HUES6 (cell line): ENCODE data around the gene DIAPH1.

Experiments used
- H3K27ac ChIP-seq: 2 replicates; pipeline ENCODE4 v1.7.0; 2013; ENCODE audit warnings: low read depth, mild to moderate bottlenecking, low read length, inconsistent platforms
- H3K27me3 ChIP-seq: 2 replicates; pipeline ENCODE4 v1.6.1; 2013; ENCODE audit warnings: low read length; ENCODE audit not compliant: control insufficient read depth, insufficient read depth
- H3K36me3 ChIP-seq: 2 replicates; pipeline ENCODE4 v1.6.1; 2013; ENCODE audit warnings: low read length; ENCODE audit not compliant: control insufficient read depth, insufficient read depth
- H3K4me1 ChIP-seq: 2 replicates; pipeline ENCODE4 v1.6.1; 2013; ENCODE audit warnings: low read length; ENCODE audit not compliant: control insufficient read depth, insufficient read depth
- H3K4me3 ChIP-seq: 2 replicates; pipeline ENCODE4 v1.5.1; 2013; ENCODE audit warnings: low read depth, low read length
- H3K9ac ChIP-seq: one replicate; pipeline ENCODE4 v1.6.1; 2013; ENCODE audit warnings: mild to moderate bottlenecking, low read length
- H3K9me3 ChIP-seq: 2 replicates; pipeline ENCODE4 v1.6.1; 2013; ENCODE audit warnings: low read depth, low read length; ENCODE audit not compliant: control insufficient read depth, insufficient read depth

The DIAPH1 gene

DNA sequence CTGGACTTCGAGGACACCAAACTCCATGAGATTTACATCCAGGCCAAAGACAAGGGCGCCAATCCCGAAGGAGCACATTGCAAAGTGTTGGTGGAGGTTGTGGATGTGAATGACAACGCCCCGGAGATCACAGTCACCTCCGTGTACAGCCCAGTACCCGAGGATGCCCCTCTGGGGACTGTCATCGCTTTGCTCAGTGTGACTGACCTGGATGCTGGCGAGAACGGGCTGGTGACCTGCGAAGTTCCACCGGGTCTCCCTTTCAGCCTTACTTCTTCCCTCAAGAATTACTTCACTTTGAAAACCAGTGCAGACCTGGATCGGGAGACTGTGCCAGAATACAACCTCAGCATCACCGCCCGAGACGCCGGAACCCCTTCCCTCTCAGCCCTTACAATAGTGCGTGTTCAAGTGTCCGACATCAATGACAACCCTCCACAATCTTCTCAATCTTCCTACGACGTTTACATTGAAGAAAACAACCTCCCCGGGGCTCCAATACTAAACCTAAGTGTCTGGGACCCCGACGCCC lies 141.7 kb downstream of the DIAPH1 start:
- peaks cover 19% of the 10 kb centered on the region; the same call in 1 of the 2 replicates for H3K4me1 ChIP-seq
- no peak overlapping the region for H3K27ac ChIP-seq
- H3K9me3 ChIP-seq, result no peaks in the 10 kb centered on the region
- no peak overlapping the region for H3K9ac ChIP-seq
- no peaks in the 10 kb centered on the region for H3K36me3 ChIP-seq
- peak overlapping the region; percentile 80 for H3K4me3 ChIP-seq
- peaks cover 29% of the 10 kb centered on the region for H3K27me3 ChIP-seq

- peak overlapping the region; percentile 80 for H3K4me3 ChIP-seq
- no peak overlapping the region for H3K27ac ChIP-seq
- peaks cover 19% of the 10 kb centered on the region; the same call in 1 of the 2 replicates for H3K4me1 ChIP-seq
- peak overlapping the region; percentile 63 for H3K9ac ChIP-seq
- no peaks in the 10 kb centered on the region for H3K9me3 ChIP-seq
- H3K27me3 ChIP-seq, result peaks cover 29% of the 10 kb centered on the region
- no peaks in the 10 kb centered on the region for H3K36me3 ChIP-seq
Measured at GRCh38 chr5:141476132-141476911, 142.5 kb downstream of the DIAPH1 start.

GRCh38 chr5:141475625-141476131 lies 143.1 kb downstream of the DIAPH1 start, which contains the start of gene PCDHGC3:
TSS of gene PCDHGC3 (plus strand) at chr5:141475966. CDS start at chr5:141476117, 151 bp downstream.
- no peaks in the 10 kb centered on the region for H3K36me3 ChIP-seq
- H3K9ac ChIP-seq, result peak within 1 kb of the TSS; percentile 63
- no peak within 1 kb of the TSS for H3K27ac ChIP-seq

DNA sequence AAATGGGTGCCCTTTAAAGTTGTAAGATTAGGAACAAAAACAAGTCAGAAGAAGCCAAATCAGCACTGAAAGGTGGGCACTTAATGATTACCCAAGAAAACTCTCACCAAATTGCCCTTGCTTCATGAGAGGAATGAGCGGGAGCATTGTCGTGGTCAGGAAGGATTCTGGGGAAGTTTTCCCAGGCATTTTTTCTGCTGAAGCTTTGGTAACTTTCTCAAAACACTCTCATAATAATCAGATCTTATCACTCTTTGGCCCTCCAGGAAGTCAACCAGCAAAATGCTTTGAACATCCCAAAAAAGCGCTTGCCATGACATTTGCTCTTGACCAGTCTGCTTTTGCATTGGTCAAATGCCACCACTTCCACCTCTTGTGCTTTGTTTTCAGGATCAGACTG lies 153.4 kb downstream of the DIAPH1 start:
- H3K9ac ChIP-seq, result no peak overlapping the region
- H3K27me3 ChIP-seq, result no peaks in the 10 kb centered on the region
- H3K4me1 ChIP-seq, result no peaks in the 10 kb centered on the region
- no peaks in the 10 kb centered on the region for H3K9me3 ChIP-seq
- H3K4me3 ChIP-seq, result no peak overlapping the region
- H3K36me3 ChIP-seq, result no peaks in the 10 kb centered on the region
- no peak overlapping the region for H3K27ac ChIP-seq

More at GRCh38 chr5:141475625-141476131, 143.1 kb downstream of the DIAPH1 start, which contains the start of gene PCDHGC3:
- Histone ChIP-seq H3K27me3 (peaks cover 29% of the 10 kb centered on the region), H3K9me3 (no peaks in the 10 kb centered on the region), H3K4me1 (peaks cover 19% of the 10 kb centered on the region; the same call in 1 of the 2 replicates), H3K4me3 (peak within 1 kb of the TSS; percentile 80)
